NCI-H1105 treated with DMSO at 0.1 percent for 48 hours (cell line): ENCODE results near the gene ANKRD39.

Source experiments
- DNase-seq: peaks from one replicate; lab custom pipeline; 2025; lab: John Stamatoyannopoulos, UW

The ANKRD39 gene

GRCh38 chr2:96826546-96827278 lies 31.1 kb downstream of the ANKRD39 start:
- DNase-seq = no peak

- DNase-seq = no peak
Measured at GRCh38 chr2:96825057-96825456, 32.8 kb downstream of the ANKRD39 start.

- DNase-seq = no peak
Measured at GRCh38 chr2:96824079-96824870, 33.5 kb downstream of the ANKRD39 start.

GRCh38 chr2:96823198-96823597 lies 34.6 kb downstream of the ANKRD39 start:
- DNase-seq = no peak

GRCh38 chr2:96822786-96823185 lies 35.0 kb downstream of the ANKRD39 start:
- no peak for DNase-seq

- no peak for DNase-seq
Measured at GRCh38 chr2:96821113-96821675, 36.6 kb downstream of the ANKRD39 start.

GRCh38 chr2:96819876-96820511 lies 37.8 kb downstream of the ANKRD39 start:
- DNase-seq = no peak

GRCh38 chr2:96819128-96819875 lies 38.5 kb downstream of the ANKRD39 start:
- no peak for DNase-seq

- DNase-seq = no peak
Measured at GRCh38 chr2:96817882-96818281, 39.9 kb downstream of the ANKRD39 start.

- no peak for DNase-seq
Measured at GRCh38 chr2:96816836-96817702, 40.7 kb downstream of the ANKRD39 start.

GRCh38 chr2:96816127-96816835 lies 41.5 kb downstream of the ANKRD39 start, which contains the start of gene CNNM3:
TSS of gene CNNM3 (plus strand) at chr2:96816268. CDS start at chr2:96816278, 10 bp downstream.
- peak; percentile 82 for DNase-seq

GRCh38 chr2:96815326-96816126 lies 42.3 kb downstream of the ANKRD39 start:
- peak; percentile 59 for DNase-seq

GRCh38 chr2:96813656-96814055 lies 44.2 kb downstream of the ANKRD39 start:
- DNase-seq = no peak

GRCh38 chr2:96811917-96812316 lies 45.9 kb downstream of the ANKRD39 start:
- DNase-seq = no peak

- DNase-seq = no peak
Measured at GRCh38 chr2:96810783-96811192, 47.0 kb downstream of the ANKRD39 start.

GRCh38 chr2:96809951-96810782 lies 47.6 kb downstream of the ANKRD39 start:
- DNase-seq = no peak

- DNase-seq = no peak
Measured at GRCh38 chr2:96809216-96809882, 48.5 kb downstream of the ANKRD39 start.
